Bronchial epithelial cell (primary cell): Measurements from ENCODE around the gene PRDM2. TPM values are rescaled to one million over a fixed set of nuclear protein-coding genes. Genes with fewer than 3 reads are reported as not detected.

Source experiments
- DNase-seq: peaks from one replicate; pipeline ENCODE4 v3.0.0-alpha.2; 2010; ENCODE audit warnings: low read depth
- FAIRE-seq: peaks from 2 replicates; lab custom pipeline; 2011; peaks lifted over from hg19 to GRCh38; lab: Jason Lieb, UNC
- H3K27me3 ChIP-seq: 2 replicates; pipeline ENCODE4 v1.5.1; 2011; ENCODE audit warnings: low read length; ENCODE audit not compliant: control insufficient read depth, insufficient read depth
- H3K36me3 ChIP-seq: 2 replicates; pipeline ENCODE4 v1.5.1; 2011; ENCODE audit warnings: low read length; ENCODE audit not compliant: control insufficient read depth, insufficient read depth
- H3K4me3 ChIP-seq: 2 replicates; pipeline ENCODE4 v1.5.1; 2011; ENCODE audit warnings: mild to moderate bottlenecking, low read depth, low read length, control low read depth
- CTCF ChIP-seq: IDR thresholded peaks from 2 replicates; pipeline ENCODE4 v1.5.1; 2011; ENCODE audit warnings: mild to moderate bottlenecking, moderate library complexity, low read length, control low read depth, inconsistent platforms; ENCODE audit not compliant: insufficient read depth, severe bottlenecking
- total RNA-seq: library from RNA; depleted of rRNA; stranded (reverse); fragments of >200 nt; gene quantifications from 2 replicates; pipeline ENCODE4 v1.2.1, GENCODE V29; 2014

Gene PRDM2
- total RNA-seq, 1 donor from 2014 or later = 7.1 TPM

- peaks cover 13% of the 10 kb centered on the region for H3K36me3 ChIP-seq
- FAIRE-seq = no peak
- H3K27me3 ChIP-seq = no peaks in the 10 kb centered on the region
- H3K4me3 ChIP-seq = no peak overlapping the region
- no peak for DNase-seq
- TF ChIP-seq CTCF = no peak
These were observed 79.9 kb downstream of the PRDM2 start for GRCh38 chr1:13779930-13780329.

- peaks cover 8% of the 10 kb centered on the region for H3K36me3 ChIP-seq
- DNase-seq (no peak), FAIRE-seq (no peak)
- no peak overlapping the region for H3K4me3 ChIP-seq
- H3K27me3 ChIP-seq = no peaks in the 10 kb centered on the region
- no peak for TF ChIP-seq CTCF
These were observed 80.8 kb downstream of the PRDM2 start for GRCh38 chr1:13780780-13781179.

- Histone ChIP-seq H3K36me3 (peaks cover 7% of the 10 kb centered on the region), H3K27me3 (no peaks in the 10 kb centered on the region), H3K4me3 (no peak overlapping the region)
- no peak for FAIRE-seq
- no peak for TF ChIP-seq CTCF
- DNase-seq = no peak
These were observed 81.2 kb downstream of the PRDM2 start for GRCh38 chr1:13781228-13781627.

- no peaks in the 10 kb centered on the region for H3K27me3 ChIP-seq
- FAIRE-seq (no peak), DNase-seq (peak; percentile 51)
- H3K4me3 ChIP-seq = no peak overlapping the region
- TF ChIP-seq CTCF = no peak
- peaks cover 7% of the 10 kb centered on the region for H3K36me3 ChIP-seq
These were observed 82.1 kb downstream of the PRDM2 start for GRCh38 chr1:13781907-13782633.

GRCh38 chr1:13782634-13783360 is 82.8 kb downstream of the PRDM2 start:
- DNase-seq = no peak
- Histone ChIP-seq H3K27me3 (no peaks in the 10 kb centered on the region), H3K4me3 (no peak overlapping the region), H3K36me3 (peaks cover 7% of the 10 kb centered on the region)
- no peak for FAIRE-seq
- TF ChIP-seq CTCF = no peak

GRCh38 chr1:13783551-13783950 is 83.6 kb downstream of the PRDM2 start:
- H3K27me3 ChIP-seq = no peaks in the 10 kb centered on the region
- H3K4me3 ChIP-seq = no peak overlapping the region
- TF ChIP-seq CTCF = no peak
- FAIRE-seq = no peak
- peaks cover 7% of the 10 kb centered on the region for H3K36me3 ChIP-seq
- no peak for DNase-seq
